BE2C (cell line): ENCODE results near the gene FOXO3.
A peak's percentile ranks its signal among the peaks of the same experiment; 100 is the strongest.
"Not testable (repeated sequence)": the region's sequence is repeated elsewhere in the genome, so short reads cannot be mapped to it uniquely, and the experiment has no call there.

Source experiments
- DNase-seq: peaks from one replicate; pipeline ENCODE4 v3.0.0-alpha.2; 2020
- H3K27me3 ChIP-seq: fragments of 250-450 bp; sonication (Bioruptor Pico); 2 replicates; pipeline ENCODE4 v1.5.1; 2020; ENCODE audit warnings: mild to moderate bottlenecking
- H3K36me3 ChIP-seq: fragments of 250-450 bp; sonication (Bioruptor Pico); 2 replicates; pipeline ENCODE4 v1.5.1; 2020; ENCODE audit warnings: mild to moderate bottlenecking
- H3K4me1 ChIP-seq: fragments of 250-450 bp; sonication (Bioruptor Pico); 2 replicates; pipeline ENCODE4 v1.5.1; 2020
- H3K4me3 ChIP-seq: 2 replicates; pipeline ENCODE4 v1.5.1; 2011; ENCODE audit warnings: low read depth, low read length
- H3K9me3 ChIP-seq: fragments of 250-450 bp; sonication (Bioruptor Pico); 2 replicates; pipeline ENCODE4 v1.5.1; 2020
- CTCF ChIP-seq: IDR thresholded peaks from 2 replicates; pipeline ENCODE4 v1.5.1; 2012; ENCODE audit warnings: mild to moderate bottlenecking, low read depth, low read length

FOXO3 gene

GRCh38 chr6:108526739-108527174 is 34.0 kb upstream of the FOXO3 start:
- peak; percentile 90 for TF ChIP-seq CTCF
- no peak for DNase-seq

GRCh38 chr6:108528878-108529277 is 31.8 kb upstream of the FOXO3 start:
- no peaks in the 10 kb centered on the region for H3K9me3 ChIP-seq
- DNase-seq = no peak
- no peak for TF ChIP-seq CTCF
- no peaks in the 10 kb centered on the region for H3K4me1 ChIP-seq
- H3K27me3 ChIP-seq = no peaks in the 10 kb centered on the region
- no peak overlapping the region for H3K4me3 ChIP-seq
- H3K36me3 ChIP-seq = no peaks in the 10 kb centered on the region

More at GRCh38 chr6:108526739-108527174, 34.0 kb upstream of the FOXO3 start:
- Histone ChIP-seq H3K27me3 (no peaks in the 10 kb centered on the region), H3K36me3 (no peaks in the 10 kb centered on the region), H3K4me1 (no peaks in the 10 kb centered on the region), H3K4me3 (no peak overlapping the region), H3K9me3 (no peaks in the 10 kb centered on the region)

GRCh38 chr6:108531332-108531731 is 29.4 kb upstream of the FOXO3 start:
- DNase-seq = no peak
- H3K4me1 ChIP-seq = no peaks in the 10 kb centered on the region
- no peaks in the 10 kb centered on the region for H3K9me3 ChIP-seq
- no peaks in the 10 kb centered on the region for H3K27me3 ChIP-seq
- peak; percentile 22; the same call in 1 of the 2 replicates for TF ChIP-seq CTCF
- H3K36me3 ChIP-seq = no peaks in the 10 kb centered on the region
- no peak overlapping the region for H3K4me3 ChIP-seq

GRCh38 chr6:108535114-108535742 is 25.5 kb upstream of the FOXO3 start:
- Histone ChIP-seq H3K27me3 (no peaks in the 10 kb centered on the region), H3K9me3 (no peaks in the 10 kb centered on the region), H3K4me1 (no peaks in the 10 kb centered on the region), H3K4me3 (no peak overlapping the region), H3K36me3 (no peaks in the 10 kb centered on the region)
- DNase-seq = no peak
- TF ChIP-seq CTCF = no peak

GRCh38 chr6:108535920-108536535 is 24.7 kb upstream of the FOXO3 start:
- not testable (repeated sequence) for H3K9me3 ChIP-seq, H3K4me3 ChIP-seq, H3K36me3 ChIP-seq, DNase-seq, H3K27me3 ChIP-seq, H3K4me1 ChIP-seq

GRCh38 chr6:108541843-108542759 is 18.6 kb upstream of the FOXO3 start:
- DNase-seq = peak; percentile 71
- H3K4me1 ChIP-seq = peaks cover 3% of the 10 kb centered on the region; the same call in 1 of the 2 replicates
- peak overlapping the region; percentile 51 for H3K4me3 ChIP-seq

More at GRCh38 chr6:108541843-108542759, 18.6 kb upstream of the FOXO3 start:
- Histone ChIP-seq H3K27me3 (no peaks in the 10 kb centered on the region), H3K36me3 (no peaks in the 10 kb centered on the region), H3K9me3 (no peaks in the 10 kb centered on the region; the same call in 1 of the 2 replicates)
- peak; percentile 96 for TF ChIP-seq CTCF
